Hippocampal formation (tissue), 2 donors: ENCODE measurements around the gene PNMA3.
"Not testable (repeated sequence)": the region's sequence is repeated elsewhere in the genome, so short reads cannot be mapped to it uniquely, and the experiment has no call there.

Experiments used
- DNase-seq, 2 donors: peaks; one replicate each; lab custom pipeline; 2025; lab: John Stamatoyannopoulos, UW

PNMA3 gene

DNA sequence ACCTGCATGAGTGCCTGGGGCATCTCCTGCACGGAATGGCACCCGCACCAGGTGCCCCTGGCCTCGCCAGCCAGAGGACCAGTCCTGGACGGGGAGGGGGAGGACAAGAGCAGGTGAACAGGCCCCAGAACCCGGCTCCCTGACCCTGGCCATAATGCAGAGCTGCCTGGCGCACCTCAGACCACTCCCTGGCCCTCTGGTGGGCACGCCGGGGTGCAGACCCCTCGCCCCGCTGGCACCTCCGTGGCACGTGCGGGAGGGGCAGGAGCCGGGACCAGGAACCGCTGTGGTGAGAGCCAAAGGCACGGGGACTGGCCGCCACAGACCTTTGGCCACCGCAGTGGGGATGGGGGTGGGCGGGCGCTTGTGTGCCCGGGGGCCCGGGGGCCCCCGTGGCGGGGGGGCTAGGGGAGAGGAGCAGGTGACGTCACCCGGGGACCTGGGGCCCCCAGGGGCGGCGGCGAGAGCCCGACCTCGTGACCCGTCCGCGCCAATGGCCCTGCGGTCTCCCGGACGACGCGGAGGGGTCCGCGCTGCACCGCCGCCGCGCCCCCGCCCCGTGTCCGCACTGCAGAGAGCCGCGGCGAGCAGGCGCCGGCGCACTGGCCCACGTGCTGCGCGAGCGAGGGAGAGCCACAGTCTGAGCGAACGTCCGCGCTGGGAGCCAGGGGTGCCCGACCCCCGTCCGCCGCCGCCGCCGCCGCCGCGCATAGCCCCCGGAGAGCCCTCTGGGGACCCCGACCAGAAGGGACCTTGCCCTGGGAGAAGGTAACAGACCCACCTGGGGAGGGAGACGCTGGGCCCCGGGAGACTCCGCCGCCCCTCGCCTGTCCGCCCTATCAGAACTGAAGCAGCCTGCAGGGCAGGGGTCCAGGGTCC, at the start of gene PNMA3:
TSS of gene PNMA3 (plus strand) at position 600 of the 879 bp plus-strand sequence. CDS start 586 bp downstream, outside the sequence.
- DNase-seq, result no peak

- DNase-seq, result not testable (repeated sequence)
Measured at GRCh38 chrX:153017174-153017573, 39.1 kb upstream of the PNMA3 start.

- DNase-seq, result no peak
Measured at GRCh38 chrX:153019166-153019565, 37.1 kb upstream of the PNMA3 start.

DNA sequence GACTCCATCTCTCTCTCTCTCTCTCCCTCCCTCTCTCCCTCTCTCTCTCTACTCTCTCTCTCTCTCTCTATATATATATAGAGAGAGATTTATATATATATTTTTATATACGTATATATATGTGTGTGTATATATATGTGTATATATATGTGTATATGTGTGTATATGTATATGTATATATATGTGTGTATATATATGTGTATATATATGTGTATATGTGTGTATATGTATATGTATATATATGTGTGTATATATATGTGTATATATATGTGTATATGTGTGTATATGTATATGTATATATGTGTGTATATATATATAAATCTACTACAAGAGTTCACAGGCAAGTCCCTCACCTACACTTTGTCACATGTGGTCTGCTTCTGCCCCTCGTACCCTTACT, 29.8 kb upstream of the PNMA3 start:
- DNase-seq, result not testable (repeated sequence)

GRCh38 chrX:153028487-153028886, 27.8 kb upstream of the PNMA3 start:
- DNase-seq, result not testable (repeated sequence)

DNA sequence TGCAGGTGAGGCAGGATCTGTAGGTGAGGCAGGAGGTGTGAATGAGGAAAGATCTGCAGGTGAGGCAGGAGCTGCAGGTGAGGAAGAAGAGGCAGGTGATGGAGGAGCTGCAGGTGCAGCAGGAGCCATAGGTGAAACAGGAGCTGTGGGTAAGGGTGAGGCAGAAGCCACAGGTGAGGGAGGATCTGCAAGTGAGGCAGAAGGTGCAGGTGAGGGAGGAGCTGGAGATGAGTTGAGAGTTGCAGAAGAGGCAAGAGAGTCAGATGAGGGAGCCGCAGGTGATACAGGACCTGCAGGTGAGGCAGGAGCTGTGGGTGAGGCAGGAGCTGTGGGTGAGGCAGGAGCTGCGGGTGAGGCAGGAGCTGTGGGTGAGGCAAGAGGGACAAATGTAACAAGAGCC, 27.1 kb upstream of the PNMA3 start:
- no peak for DNase-seq

GRCh38 chrX:153029875-153030274, 26.4 kb upstream of the PNMA3 start:
- no peak for DNase-seq

DNA sequence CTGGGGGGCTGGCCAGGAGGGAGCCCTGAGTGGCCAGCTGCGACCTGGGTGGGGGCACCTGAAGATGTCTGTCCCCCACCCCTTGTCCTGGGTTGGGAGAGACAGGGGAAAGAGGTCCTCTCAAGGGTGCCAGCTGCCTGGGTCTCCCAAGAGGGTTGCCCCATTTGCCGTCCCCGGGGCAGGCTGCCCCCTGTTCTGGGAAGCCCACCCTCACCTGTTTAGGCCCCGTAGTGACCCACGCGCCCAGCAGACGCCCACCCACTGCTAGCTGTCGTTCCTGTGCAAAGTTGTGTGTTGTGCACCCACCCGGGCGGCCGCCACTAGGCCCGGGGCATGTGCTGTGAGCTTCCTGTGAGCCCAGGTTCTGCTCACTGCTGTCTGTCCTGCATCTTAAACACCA, 25.5 kb upstream of the PNMA3 start:
- no peak for DNase-seq

- peak in 1 of 2 donors; percentile 50 for DNase-seq
Measured at GRCh38 chrX:153032397-153033118, 23.7 kb upstream of the PNMA3 start.

GRCh38 chrX:153049093-153049492, 7.2 kb upstream of the PNMA3 start:
- DNase-seq, result no peak

GRCh38 chrX:153052534-153052933, 3.7 kb upstream of the PNMA3 start:
- DNase-seq, result no peak

DNA sequence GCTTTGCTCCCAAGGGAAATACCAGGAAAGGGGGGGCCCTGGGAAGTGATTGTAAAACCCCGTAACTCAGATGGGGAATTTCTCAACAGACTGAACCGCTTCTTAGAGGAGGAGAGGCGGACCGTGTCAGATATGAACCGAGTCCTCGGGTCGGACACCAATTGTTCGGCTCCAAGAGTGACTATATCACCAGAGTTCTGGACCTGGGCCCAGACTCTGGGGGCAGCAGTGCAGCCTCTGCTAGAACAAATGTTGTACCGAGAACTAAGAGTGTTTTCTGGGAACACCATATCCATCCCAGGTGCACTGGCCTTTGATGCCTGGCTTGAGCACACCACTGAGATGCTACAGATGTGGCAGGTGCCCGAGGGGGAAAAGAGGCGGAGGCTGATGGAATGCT, 1.0 kb downstream of the PNMA3 start:
- no peak for DNase-seq

- no peak for DNase-seq
Measured at GRCh38 chrX:153059191-153060094, 3.2 kb downstream of the PNMA3 start.

DNA sequence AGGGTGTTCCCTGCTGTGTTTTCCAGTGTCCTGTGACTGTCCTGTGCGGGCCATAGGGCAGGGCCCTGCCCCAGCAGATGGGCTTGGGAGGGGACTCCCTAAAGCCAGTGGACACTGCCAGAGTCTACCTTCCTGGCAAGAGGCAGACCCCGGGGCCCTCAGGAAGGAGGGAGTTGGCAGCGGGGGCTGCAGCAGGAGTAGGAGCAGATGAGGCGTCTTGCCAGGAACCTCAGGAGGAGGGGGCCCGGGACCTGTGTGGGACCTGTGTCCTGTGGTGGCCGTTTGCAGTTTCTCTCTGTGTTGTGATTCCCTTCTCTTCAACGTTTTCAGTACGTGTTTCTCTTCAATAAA, 3.8 kb downstream of the PNMA3 start:
- no peak for DNase-seq

GRCh38 chrX:153061732-153062131, 5.5 kb downstream of the PNMA3 start:
- no peak for DNase-seq

- DNase-seq, result no peak
Measured at GRCh38 chrX:153063315-153063714, 7.0 kb downstream of the PNMA3 start.

- DNase-seq, result no peak
Measured at GRCh38 chrX:153064061-153064460, 7.8 kb downstream of the PNMA3 start.

- DNase-seq, result no peak
Measured at GRCh38 chrX:153065389-153065788, 9.1 kb downstream of the PNMA3 start.

- DNase-seq, result not testable (repeated sequence)
Measured at GRCh38 chrX:153066402-153066801, 10.1 kb downstream of the PNMA3 start.

DNA sequence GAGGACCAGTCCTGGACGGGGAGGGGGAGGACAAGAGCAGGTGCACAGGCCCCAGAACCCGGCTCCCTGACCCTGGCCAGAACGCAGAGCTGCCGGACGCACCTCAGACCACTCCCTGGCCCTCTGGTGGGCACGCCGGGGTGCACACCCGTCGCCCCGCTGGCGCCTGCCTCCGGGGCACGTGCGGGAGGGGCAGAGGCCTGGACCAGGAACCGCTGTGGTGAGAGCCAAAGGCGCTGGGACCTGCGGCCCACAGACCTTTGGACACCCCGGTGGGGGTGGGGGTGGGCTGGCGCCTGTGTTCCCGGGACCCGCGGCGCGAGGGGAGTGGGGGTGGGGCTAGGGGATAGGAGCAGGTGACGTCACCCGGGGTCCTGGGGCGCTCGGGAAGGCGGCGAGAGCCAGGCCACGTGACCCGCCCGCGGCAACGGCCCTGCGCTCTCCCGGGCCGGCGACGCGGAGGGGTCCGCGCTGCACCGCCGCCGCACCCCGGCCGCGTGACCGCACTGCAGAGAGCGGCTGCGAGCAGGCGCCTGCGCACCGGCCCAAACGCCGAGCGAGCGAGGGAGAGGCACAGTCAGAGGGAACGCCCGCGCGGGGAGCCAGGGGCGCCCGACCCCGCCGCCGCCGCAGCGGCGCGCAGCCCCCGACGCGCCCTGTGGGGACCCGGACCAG, 15.8 kb downstream of the PNMA3 start, which contains the start of gene PNMA6A:
TSS of gene PNMA6A (plus strand) at position 546 of the 675 bp plus-strand sequence. CDS start 609 bp downstream, outside the sequence.
- DNase-seq, result not testable (repeated sequence)

- DNase-seq, result not testable (repeated sequence)
Measured at GRCh38 chrX:153073331-153073730, 17.1 kb downstream of the PNMA3 start.
